Right lobe of liver (tissue), 4 donors: ENCODE measurements around the gene RNF20.

Experiments
- POLR2A ChIP-seq: fragments of 450-650 bp; IDR thresholded peaks from one replicate; pipeline ENCODE4 v1.6.1; 2017; ENCODE audit warnings: antibody characterized with exemption, mild to moderate bottlenecking
- TF ChIP-seq, protein P1 (sequence below), 4 donors: fragments of 200-600 bp in 3 of 4; fragments of 450-650 bp in 1 of 4; IDR thresholded peaks; one replicate each; pipeline versions ENCODE4 v1.5.1 to v1.8.0; 2016 to 2022; ENCODE audit warnings: antibody characterized with exemption in 4 of 4, mild to moderate bottlenecking in 2 of 4
- donor health status: DM: no; HTN: no; CAD: no.
- donor health status: DM: no; HTN: no; CAD: no.
- donor health status: DM: no; HTN: yes; CAD: no.

- TF ChIP-seq, protein P1, sequence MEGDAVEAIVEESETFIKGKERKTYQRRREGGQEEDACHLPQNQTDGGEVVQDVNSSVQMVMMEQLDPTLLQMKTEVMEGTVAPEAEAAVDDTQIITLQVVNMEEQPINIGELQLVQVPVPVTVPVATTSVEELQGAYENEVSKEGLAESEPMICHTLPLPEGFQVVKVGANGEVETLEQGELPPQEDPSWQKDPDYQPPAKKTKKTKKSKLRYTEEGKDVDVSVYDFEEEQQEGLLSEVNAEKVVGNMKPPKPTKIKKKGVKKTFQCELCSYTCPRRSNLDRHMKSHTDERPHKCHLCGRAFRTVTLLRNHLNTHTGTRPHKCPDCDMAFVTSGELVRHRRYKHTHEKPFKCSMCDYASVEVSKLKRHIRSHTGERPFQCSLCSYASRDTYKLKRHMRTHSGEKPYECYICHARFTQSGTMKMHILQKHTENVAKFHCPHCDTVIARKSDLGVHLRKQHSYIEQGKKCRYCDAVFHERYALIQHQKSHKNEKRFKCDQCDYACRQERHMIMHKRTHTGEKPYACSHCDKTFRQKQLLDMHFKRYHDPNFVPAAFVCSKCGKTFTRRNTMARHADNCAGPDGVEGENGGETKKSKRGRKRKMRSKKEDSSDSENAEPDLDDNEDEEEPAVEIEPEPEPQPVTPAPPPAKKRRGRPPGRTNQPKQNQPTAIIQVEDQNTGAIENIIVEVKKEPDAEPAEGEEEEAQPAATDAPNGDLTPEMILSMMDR (IDR thresholded peaks at IDR 0.05) = no peak
- TF ChIP-seq POLR2A = no peak
These were observed 41.2 kb downstream of the RNF20 start for GRCh38 chr9:101574731-101575333.
